Fibroblast of mammary gland (primary cell): ENCODE measurements around the gene PACRG.
"Not testable (repeated sequence)": the region's sequence is repeated elsewhere in the genome, so short reads cannot be mapped to it uniquely, and the experiment has no call there.

Source experiments
- DNase-seq: peaks from one replicate; pipeline ENCODE4 v3.0.0-alpha.2; 2010; ENCODE audit warnings: low read depth
- H3K4me3 ChIP-seq: 2 replicates; pipeline ENCODE4 v1.5.1; 2011; ENCODE audit warnings: low read depth, mild to moderate bottlenecking, low read length, moderate library complexity; ENCODE audit not compliant: control insufficient read depth
- CTCF ChIP-seq: conservative IDR thresholded peaks from 2 replicates; pipeline ENCODE4 v1.5.1; 2011; ENCODE audit warnings: low read depth, low read length, inconsistent platforms; ENCODE audit not compliant: control insufficient read depth, insufficient read depth

The PACRG gene

DNA sequence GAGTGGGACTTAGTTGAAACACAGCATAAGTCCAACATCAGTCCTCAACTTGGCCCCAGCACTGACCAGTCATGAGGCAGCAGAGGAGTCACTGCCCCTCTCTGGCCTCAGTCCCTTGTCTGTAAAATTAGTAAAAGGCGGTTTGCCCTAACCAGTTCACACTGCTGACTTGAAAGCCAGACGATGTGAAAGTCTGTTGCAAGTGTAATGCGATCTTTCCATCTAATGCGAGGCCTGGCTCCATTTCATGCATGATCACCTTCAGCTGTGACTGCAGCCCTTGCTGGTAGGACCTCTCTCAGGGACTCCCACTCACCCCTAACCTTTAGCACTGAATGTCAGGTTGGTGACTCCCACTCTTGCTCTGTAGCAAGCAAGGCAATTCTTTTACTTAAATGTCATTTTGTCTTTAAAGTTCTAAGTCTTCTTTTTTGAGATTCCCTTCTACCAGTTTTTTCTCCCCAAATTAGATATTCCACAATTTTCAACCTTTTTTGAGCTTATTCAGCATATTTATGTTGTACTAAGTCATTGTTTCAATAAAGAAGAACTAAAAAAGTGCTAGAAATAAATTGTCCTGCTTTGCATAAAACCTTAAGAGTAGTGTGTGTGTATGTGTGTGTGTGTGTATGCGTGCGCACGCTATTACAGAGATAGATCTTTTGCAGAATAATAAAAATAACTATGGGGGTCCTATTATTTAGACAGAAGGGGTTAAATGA lies 245.5 kb downstream of the PACRG start:
- no peak for DNase-seq
- TF ChIP-seq CTCF: no peak
- H3K4me3 ChIP-seq: no peak overlapping the region

DNA sequence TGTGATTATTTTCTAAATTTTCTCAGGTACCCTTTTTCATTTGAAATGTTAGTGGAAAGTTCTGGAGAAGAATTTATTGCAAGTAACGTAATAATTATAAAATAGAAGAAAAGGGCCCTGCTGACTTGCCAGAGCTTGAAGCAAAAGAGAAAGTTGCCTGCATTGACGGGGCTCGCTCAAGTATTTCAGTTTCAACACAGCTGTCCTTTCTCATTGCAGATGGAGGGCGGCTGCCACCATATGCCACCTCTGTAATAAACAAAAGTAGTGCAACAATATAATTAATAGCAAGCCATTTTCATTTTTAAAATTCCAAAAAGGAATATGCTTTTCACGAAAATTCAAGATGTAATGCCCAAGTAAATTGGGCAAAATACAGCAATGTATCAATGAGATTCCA lies 246.2 kb downstream of the PACRG start:
- no peak for DNase-seq
- no peak overlapping the region for H3K4me3 ChIP-seq
- TF ChIP-seq CTCF: no peak

DNA sequence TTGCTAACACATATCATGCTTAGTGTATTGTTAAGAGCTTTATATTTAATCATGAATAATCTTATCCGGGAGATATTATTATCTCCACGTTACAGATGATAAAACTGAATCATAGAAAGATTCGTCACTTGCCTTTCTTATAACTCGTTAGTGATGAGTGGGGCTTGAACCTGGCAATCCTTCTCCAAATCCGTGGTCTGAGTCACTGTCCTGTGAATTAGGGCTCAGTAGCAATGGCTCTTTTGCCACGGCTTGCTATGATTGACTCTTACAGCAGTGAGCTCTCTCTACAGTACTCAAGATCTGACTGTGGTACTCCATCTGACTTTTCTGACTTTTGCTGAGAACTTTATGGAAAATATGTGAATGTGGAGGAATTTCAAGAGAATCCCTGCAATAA lies 246.9 kb downstream of the PACRG start:
- DNase-seq: peak; percentile 32
- no peak overlapping the region for H3K4me3 ChIP-seq
- no peak for TF ChIP-seq CTCF

DNA sequence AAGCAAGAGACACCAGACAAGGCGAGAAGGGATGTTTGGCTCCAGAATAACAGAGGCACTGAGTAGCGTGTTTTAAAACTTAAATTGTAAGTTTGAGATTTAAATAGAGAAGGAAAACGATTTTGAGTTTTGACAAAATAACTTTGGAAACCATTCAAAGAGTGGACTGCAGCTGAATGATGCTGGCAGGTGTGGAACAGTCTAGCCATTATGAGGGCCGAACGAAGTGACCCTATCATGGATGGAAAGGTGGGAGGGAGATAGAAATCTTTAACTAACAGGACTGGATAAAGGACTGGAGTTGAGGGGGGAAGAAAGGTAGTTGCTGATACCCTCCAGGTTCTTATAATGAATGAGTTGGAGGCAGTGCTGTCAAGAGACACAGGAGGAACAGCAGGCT lies 248.4 kb downstream of the PACRG start:
- no peak for TF ChIP-seq CTCF
- no peak for DNase-seq
- H3K4me3 ChIP-seq: no peak overlapping the region

GRCh38 chr6:162983234-162983633 lies 255.5 kb downstream of the PACRG start:
- not testable (repeated sequence) for H3K4me3 ChIP-seq

DNA sequence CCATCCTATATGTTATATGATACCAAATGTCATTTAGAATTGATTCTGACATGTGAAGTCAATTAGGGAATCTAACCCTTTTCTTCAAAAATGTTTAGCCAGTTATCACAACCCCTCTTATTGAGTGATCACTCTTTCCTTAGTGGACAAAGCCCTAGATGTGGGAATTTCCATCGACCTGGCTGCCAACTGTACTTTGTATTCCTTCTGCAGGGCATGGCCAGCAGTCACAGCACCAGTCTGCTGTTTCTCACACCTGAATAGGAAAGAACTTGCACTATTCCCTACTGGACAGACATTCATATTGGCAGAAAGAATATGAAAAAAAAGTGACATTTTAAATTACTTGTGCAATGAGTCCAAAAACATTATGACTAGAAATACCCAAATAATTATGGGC lies 271.0 kb downstream of the PACRG start:
- DNase-seq: no peak
- no peak for TF ChIP-seq CTCF
- no peak overlapping the region for H3K4me3 ChIP-seq

More at GRCh38 chr6:162983234-162983633, 255.5 kb downstream of the PACRG start:
- DNase-seq: not testable (repeated sequence)

GRCh38 chr6:162999575-163000285 lies 272.0 kb downstream of the PACRG start:
- no peak overlapping the region for H3K4me3 ChIP-seq
- TF ChIP-seq CTCF: no peak
- peak; percentile 96 for DNase-seq
